ENCODE measurements around the gene FBXL7.
A peak's percentile ranks its signal among the peaks of the same experiment; 100 is the strongest.

FBXL7 gene

GRCh38 chr5:15499528-15500324 lies at the start of gene FBXL7:
TSS of gene FBXL7 (plus strand) at chr5:15500180.
- no peak for TF ChIP-seq CTCF (IDR thresholded peaks at IDR 0.05; ENCODE audit: low read depth, low read length, missing control alignments)
- H3K4me3 ChIP-seq (replicated peaks; ENCODE audit: low read depth, low read length): peak within 1 kb of the TSS; percentile 79

GRCh38 chr5:15450473-15450872 lies 49.5 kb upstream of the FBXL7 start:
- no peak for DNase-seq (ENCODE audit: extremely low read depth, low read depth)
- no peak overlapping the region for H3K4me3 ChIP-seq (replicated peaks; ENCODE audit: low read depth, low read length)
- TF ChIP-seq CTCF (IDR thresholded peaks at IDR 0.05; ENCODE audit: low read depth, low read length, missing control alignments): no peak

More at GRCh38 chr5:15499528-15500324, at the start of gene FBXL7:
- no peak for DNase-seq (ENCODE audit: extremely low read depth, low read depth)

- no peak overlapping the region for H3K4me3 ChIP-seq (replicated peaks; ENCODE audit: low read depth, low read length)
- DNase-seq (ENCODE audit: extremely low read depth, low read depth): no peak
- no peak for TF ChIP-seq CTCF (IDR thresholded peaks at IDR 0.05; ENCODE audit: low read depth, low read length, missing control alignments)
Observed at GRCh38 chr5:15450949-15451348, 49.0 kb upstream of the FBXL7 start.

GRCh38 chr5:15452030-15452429 lies 48.0 kb upstream of the FBXL7 start:
- DNase-seq (ENCODE audit: extremely low read depth, low read depth): no peak
- no peak overlapping the region for H3K4me3 ChIP-seq (replicated peaks; ENCODE audit: low read depth, low read length)
- TF ChIP-seq CTCF (IDR thresholded peaks at IDR 0.05; ENCODE audit: low read depth, low read length, missing control alignments): no peak

- no peak for TF ChIP-seq CTCF (IDR thresholded peaks at IDR 0.05; ENCODE audit: low read depth, low read length, missing control alignments)
- DNase-seq (ENCODE audit: extremely low read depth, low read depth): no peak
- H3K4me3 ChIP-seq (replicated peaks; ENCODE audit: low read depth, low read length): no peak overlapping the region
Observed at GRCh38 chr5:15452781-15453180, 47.2 kb upstream of the FBXL7 start.

GRCh38 chr5:15459200-15459599 lies 40.8 kb upstream of the FBXL7 start:
- DNase-seq (ENCODE audit: extremely low read depth, low read depth): no peak
- TF ChIP-seq CTCF (IDR thresholded peaks at IDR 0.05; ENCODE audit: low read depth, low read length, missing control alignments): no peak
- no peak overlapping the region for H3K4me3 ChIP-seq (replicated peaks; ENCODE audit: low read depth, low read length)
